GM23248 (cell line): Measurements from ENCODE around the gene PALM. TPM values are rescaled to one million over a fixed set of nuclear protein-coding genes. Genes with fewer than 3 reads are reported as not detected.

Experiments used
- DNase-seq: peaks from one replicate; pipeline ENCODE4 v3.0.0-alpha.2; 2015
- H2AFZ ChIP-seq: fragments of 200-600 bp; sonication (generic); 2 replicates; pipeline ENCODE4 v1.6.1; 2016; ENCODE audit warnings: antibody characterized with exemption
- H3F3A ChIP-seq: fragments of 200-600 bp; sonication (generic); 2 replicates; pipeline ENCODE4 v1.6.1; 2016; ENCODE audit warnings: mild to moderate bottlenecking, antibody characterized with exemption, mixed run types; ENCODE audit not compliant: insufficient read depth
- H3K27ac ChIP-seq: fragments of 200-600 bp; sonication (generic); 2 replicates; pipeline ENCODE4 v1.5.1; 2016; ENCODE audit warnings: mild to moderate bottlenecking
- H3K27me3 ChIP-seq: fragments of 200-600 bp; sonication (generic); replicated peaks from 2 replicates; pipeline ENCODE4 v1.6.1; 2016; ENCODE audit warnings: mild to moderate bottlenecking; ENCODE audit not compliant: insufficient read depth
- H3K36me3 ChIP-seq: fragments of 200-600 bp; sonication (generic); 2 replicates; pipeline ENCODE4 v1.6.1; 2016; ENCODE audit warnings: low read depth, mild to moderate bottlenecking
- H3K4me1 ChIP-seq: fragments of 200-600 bp; sonication (generic); 2 replicates; pipeline ENCODE4 v1.6.1; 2016; ENCODE audit warnings: mild to moderate bottlenecking; ENCODE audit not compliant: insufficient read depth
- H3K4me2 ChIP-seq: fragments of 200-600 bp; sonication (generic); one replicate; pipeline ENCODE4 v1.6.1; 2016; ENCODE audit warnings: mild to moderate bottlenecking; ENCODE audit not compliant: unreplicated experiment
- H3K4me3 ChIP-seq: fragments of 200-600 bp; sonication (generic); 2 replicates; pipeline ENCODE4 v1.5.1; 2016; ENCODE audit warnings: mild to moderate bottlenecking
- H3K79me2 ChIP-seq: fragments of 200-600 bp; sonication (generic); 2 replicates; pipeline ENCODE4 v1.6.1; 2016; ENCODE audit warnings: mild to moderate bottlenecking; ENCODE audit not compliant: insufficient read depth
- H3K9ac ChIP-seq: fragments of 200-600 bp; sonication (generic); 2 replicates; pipeline ENCODE4 v1.6.1; 2016; ENCODE audit warnings: mild to moderate bottlenecking
- H3K9me2 ChIP-seq: fragments of 200-600 bp; sonication (generic); 2 replicates; pipeline ENCODE4 v1.6.1; 2016; ENCODE audit warnings: mixed run types, mild to moderate bottlenecking, moderate library complexity; ENCODE audit not compliant: insufficient read depth
- H3K9me3 ChIP-seq: fragments of 200-600 bp; sonication (generic); one replicate; pipeline ENCODE4 v1.6.1; 2017; ENCODE audit warnings: low read depth
- H4K20me1 ChIP-seq: fragments of 200-600 bp; sonication (generic); 2 replicates; pipeline ENCODE4 v1.6.0; 2016; ENCODE audit not compliant: insufficient read depth
- EZH2 ChIP-seq: fragments of 200-600 bp; sonication (generic); IDR thresholded peaks from 2 replicates; pipeline ENCODE4 v1.6.1; 2018; ENCODE audit warnings: antibody characterized with exemption, mild to moderate bottlenecking; ENCODE audit not compliant: insufficient read depth, poor library complexity, severe bottlenecking
- EZH2phosphoT487 ChIP-seq: fragments of 200-600 bp; sonication (generic); IDR thresholded peaks from 2 replicates; pipeline ENCODE4 v1.6.1; 2018; ENCODE audit warnings: antibody characterized with exemption, moderate library complexity, mild to moderate bottlenecking, low read depth; ENCODE audit not compliant: insufficient read depth
- WGBS, 2 experiments: methylation state at CpG; one replicate each; pipeline ENCODE4 v1.1.6; 2015 to 2017; ENCODE audit warnings: low lambda C conversion rate in 2 of 2, low coverage in 1 of 2; ENCODE audit errors: missing lambda C conversion rate in 2 of 2; 5-methylcytosine and 5-hydroxymethylcytosine counted together
- in situ Hi-C: fragments of 300-500 bp; cut with MboI; formaldehyde crosslinking; loops from 2 replicates; pipeline ENCODE4 v1.15.0; 2020
- polyA plus RNA-seq: library from polyadenylated mRNA; unstranded; fragments of >200 nt; fragmentation: Nextera tagmentation; extraction: Ambion mirVana; gene quantifications from 2 replicates; pipeline ENCODE4 v1.2.1, GENCODE V29; 2016
- total RNA-seq: library from RNA; depleted of rRNA; stranded (reverse); fragments of >200 nt; shearing (Covaris generic); gene quantifications from 2 replicates; pipeline ENCODE4 v1.2.3, GENCODE V29; 2014

Gene PALM
- total and polyA plus RNA-seq, 2 experiments from 2014 or later = 0.36 to 2.7 TPM

- in situ Hi-C loops = no loop called here
- 51 to 59% methylated on average over 15 to 17 of the region's 17 CpGs for WGBS, 2 experiments
- no peak for DNase-seq
These were observed 13.9 kb downstream of the PALM start for GRCh38 chr19:722553-723101.

GRCh38 chr19:723247-723646, 14.5 kb downstream of the PALM start:
- no peak overlapping the region for H3K4me3 ChIP-seq
- H3K27me3 ChIP-seq = 0 out of 2 replicates have a peak, but pooled peaks cover 5% of the 10 kb centered on the region
- no peaks in the 10 kb centered on the region for H4K20me1 ChIP-seq
- TF ChIP-seq EZH2 (no peak), EZH2phosphoT487 (no peak)
- DNase-seq = no peak
- no peaks in the 10 kb centered on the region for H3K4me1 ChIP-seq
- WGBS, 2 experiments = 63 to 72% methylated on average over 12 to 13 of the region's 13 CpGs
- no peak overlapping the region for H3K9ac ChIP-seq
- H3K9me2 ChIP-seq = no peaks in the 10 kb centered on the region
- H3F3A ChIP-seq = no peaks in the 10 kb centered on the region
- no peak overlapping the region for H2AFZ ChIP-seq
- H3K4me2 ChIP-seq = no peak overlapping the region
- H3K79me2 ChIP-seq = no peaks in the 10 kb centered on the region
- in situ Hi-C loops = no loop called here
- no peak overlapping the region for H3K27ac ChIP-seq
- H3K36me3 ChIP-seq = no peaks in the 10 kb centered on the region
- H3K9me3 ChIP-seq = no peaks in the 10 kb centered on the region

More at GRCh38 chr19:722553-723101, 13.9 kb downstream of the PALM start:
- no peak overlapping the region for H3K9ac ChIP-seq
- no peak overlapping the region for H3K27ac ChIP-seq
- no peaks in the 10 kb centered on the region for H3K36me3 ChIP-seq
- H3K4me3 ChIP-seq = no peak overlapping the region
- no peaks in the 10 kb centered on the region for H3K9me2 ChIP-seq
- no peak overlapping the region for H3K4me2 ChIP-seq
- no peaks in the 10 kb centered on the region for H3K79me2 ChIP-seq
- H2AFZ ChIP-seq = no peak overlapping the region
- TF ChIP-seq EZH2phosphoT487 = no peak
- no peak for TF ChIP-seq EZH2
- no peaks in the 10 kb centered on the region for H3F3A ChIP-seq
- H3K9me3 ChIP-seq = no peaks in the 10 kb centered on the region
- H4K20me1 ChIP-seq = no peaks in the 10 kb centered on the region
- 0 out of 2 replicates have a peak, but pooled peaks cover 5% of the 10 kb centered on the region for H3K27me3 ChIP-seq
- no peaks in the 10 kb centered on the region for H3K4me1 ChIP-seq

- H3K27ac ChIP-seq = no peak overlapping the region
- DNase-seq = no peak
- H3K4me2 ChIP-seq = no peak overlapping the region
- H3K9me2 ChIP-seq = no peaks in the 10 kb centered on the region
- H3K9me3 ChIP-seq = no peaks in the 10 kb centered on the region
- no peaks in the 10 kb centered on the region for H3F3A ChIP-seq
- H3K4me3 ChIP-seq = no peak overlapping the region
- H3K9ac ChIP-seq = no peak overlapping the region
- H3K27me3 ChIP-seq = 0 out of 2 replicates have a peak, but pooled peaks cover 5% of the 10 kb centered on the region
- H2AFZ ChIP-seq = no peak overlapping the region
- H3K36me3 ChIP-seq = no peaks in the 10 kb centered on the region
- in situ Hi-C loops = no loop called here
- WGBS, 2 experiments = 85 to 91% methylated on average over 14 to 18 of the region's 18 CpGs
- TF ChIP-seq EZH2phosphoT487 (no peak), EZH2 (no peak)
- H4K20me1 ChIP-seq = no peaks in the 10 kb centered on the region
- H3K4me1 ChIP-seq = no peaks in the 10 kb centered on the region
- H3K79me2 ChIP-seq = no peaks in the 10 kb centered on the region
These were observed 15.0 kb downstream of the PALM start for GRCh38 chr19:723714-724113.

- Histone ChIP-seq H2AFZ (no peak overlapping the region), H3K27ac (no peak overlapping the region), H3K9me3 (no peaks in the 10 kb centered on the region), H3K9ac (no peak overlapping the region), H3K4me2 (no peak overlapping the region), H3K4me3 (no peak overlapping the region), H3K9me2 (no peaks in the 10 kb centered on the region), H3K4me1 (no peaks in the 10 kb centered on the region), H3K36me3 (no peaks in the 10 kb centered on the region), H4K20me1 (no peaks in the 10 kb centered on the region), H3K27me3 (no peaks in the 10 kb centered on the region), H3K79me2 (no peaks in the 10 kb centered on the region), H3F3A (no peaks in the 10 kb centered on the region)
- DNase-seq = no peak
- 79 to 82% methylated on average over 13 of the region's 13 CpGs for WGBS, 2 experiments
- in situ Hi-C loops = no loop called here
- no peak for TF ChIP-seq EZH2phosphoT487
- TF ChIP-seq EZH2 = no peak
These were observed 16.8 kb downstream of the PALM start for GRCh38 chr19:725461-726089.
